ENCODE results near the gene RCHY1. TPM values are rescaled to one million over a fixed set of nuclear protein-coding genes. Genes with fewer than 3 reads are reported as not detected.
"Not testable (repeated sequence)": the region's sequence is repeated elsewhere in the genome, so short reads cannot be mapped to it uniquely, and the experiment has no call there.

Gene RCHY1
- total RNA-seq, 1 donor from 2014 or later = 39.3 TPM

DNA sequence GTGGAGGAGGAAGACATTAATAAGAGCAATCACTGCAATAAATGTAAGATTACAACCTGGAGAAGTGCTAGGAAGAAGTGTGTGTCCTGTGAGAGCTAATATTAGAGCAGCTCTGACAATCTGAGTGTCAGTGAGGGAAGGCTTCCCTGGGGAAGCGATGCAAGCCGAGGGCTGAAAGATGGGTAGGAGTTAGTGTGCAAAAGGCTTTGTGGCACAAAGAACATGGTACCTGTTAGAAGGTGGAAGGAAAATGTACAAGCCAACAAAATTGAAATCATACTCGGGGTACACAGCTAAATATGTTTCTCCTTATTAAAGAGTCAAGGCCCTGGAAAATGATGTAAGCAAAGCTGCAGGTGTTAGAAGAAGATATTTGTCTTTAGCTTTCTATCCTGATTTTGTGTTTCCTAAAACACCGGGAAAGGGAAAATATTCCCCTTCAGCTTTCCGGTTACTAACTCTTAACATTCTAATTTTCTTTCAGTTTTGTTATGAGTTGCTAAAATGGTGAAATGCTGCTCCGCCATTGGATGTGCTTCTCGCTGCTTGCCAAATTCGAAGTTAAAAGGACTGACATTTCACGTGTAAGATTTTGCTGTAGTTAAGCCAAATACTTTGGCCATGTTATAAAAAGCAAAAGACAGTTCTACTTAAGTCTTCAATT lies 878 bp upstream of the RCHY1 start:
- DNase-seq = no peak

- DNase-seq = no peak
Observed at GRCh38 chr4:75513526-75514130, 575 bp downstream of the RCHY1 start.

DNA sequence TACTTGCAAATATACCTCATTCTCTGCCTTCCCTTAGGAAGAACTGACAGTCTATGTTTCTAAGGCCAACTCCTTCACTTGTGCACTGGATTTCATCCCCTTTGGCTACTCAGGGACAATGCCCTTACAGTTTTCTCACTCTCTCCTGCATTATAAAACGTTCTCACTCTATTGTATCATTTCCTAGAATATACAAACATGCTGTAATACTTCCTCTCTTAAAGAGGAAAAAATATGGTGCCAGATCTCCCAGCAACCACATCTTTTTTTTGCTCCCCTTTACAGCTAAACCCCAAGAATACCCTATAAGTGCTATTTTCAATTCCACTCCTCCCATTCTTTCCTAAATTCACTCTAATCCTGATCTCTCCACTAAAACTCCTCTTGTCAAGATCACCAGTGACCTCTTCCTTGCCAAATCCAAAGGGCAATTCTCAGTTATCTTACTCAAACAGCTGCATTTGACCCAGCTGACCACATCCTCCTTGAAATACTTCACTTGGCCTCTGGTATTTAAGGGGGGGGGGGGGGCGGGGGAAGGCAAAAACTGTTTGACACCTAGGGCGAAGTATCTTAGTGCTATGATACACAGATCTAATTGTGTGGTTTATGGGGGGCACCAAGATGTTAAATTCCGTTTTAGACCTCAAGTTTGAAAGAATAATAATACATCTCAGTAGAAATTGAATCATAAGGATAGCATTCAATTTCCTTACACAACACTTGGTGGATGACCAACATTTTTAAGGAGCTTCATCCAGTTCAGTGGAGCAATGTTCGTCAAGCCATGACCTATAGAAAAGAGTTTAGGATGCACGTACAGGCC lies 1.6 kb downstream of the RCHY1 start:
- DNase-seq = no peak

- DNase-seq = no peak
Observed at GRCh38 chr4:75511841-75512240, 2.4 kb downstream of the RCHY1 start.

DNA sequence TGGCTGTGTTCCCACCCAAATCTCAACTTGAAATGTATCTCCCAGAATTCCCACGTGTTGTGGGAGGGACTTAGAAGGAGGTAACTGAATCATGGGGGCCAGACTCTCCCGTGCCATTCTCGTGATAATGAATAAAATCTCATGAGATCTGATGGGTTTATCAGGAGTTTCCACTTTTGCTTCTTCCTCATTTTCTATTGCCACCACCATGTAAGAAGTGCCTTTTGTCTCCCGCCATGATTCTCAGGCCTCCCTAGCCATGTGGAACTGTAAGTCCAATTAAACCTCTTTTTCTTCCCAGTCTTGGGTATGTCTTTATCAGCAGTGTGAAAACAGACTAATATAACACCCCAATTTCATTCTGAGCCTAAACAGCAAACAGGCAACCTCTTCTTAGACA lies 4.6 kb downstream of the RCHY1 start:
- DNase-seq = not testable (repeated sequence)

- no peak for DNase-seq
Observed at GRCh38 chr4:75505630-75506029, 8.6 kb downstream of the RCHY1 start.

- DNase-seq = no peak
Observed at GRCh38 chr4:75502671-75503070, 11.5 kb downstream of the RCHY1 start.

DNA sequence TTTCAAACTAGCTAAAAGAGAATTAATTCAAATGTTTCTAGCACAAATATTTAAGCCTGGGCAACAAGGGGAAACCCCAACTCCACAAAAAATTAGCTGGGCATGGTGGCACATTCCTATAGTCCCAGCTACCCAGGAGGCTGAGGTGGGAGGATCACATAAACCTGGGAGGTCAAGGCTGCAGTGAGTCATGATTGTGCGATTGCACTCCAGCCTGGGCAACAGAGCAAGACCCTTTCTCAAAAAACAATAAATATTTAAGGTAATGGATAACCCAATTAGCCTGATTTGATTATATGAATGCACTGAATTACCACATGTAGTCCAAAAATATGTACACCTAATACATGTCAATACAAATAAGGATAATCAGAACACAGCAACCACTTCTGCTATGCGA lies 14.3 kb downstream of the RCHY1 start:
- no peak for DNase-seq

DNA sequence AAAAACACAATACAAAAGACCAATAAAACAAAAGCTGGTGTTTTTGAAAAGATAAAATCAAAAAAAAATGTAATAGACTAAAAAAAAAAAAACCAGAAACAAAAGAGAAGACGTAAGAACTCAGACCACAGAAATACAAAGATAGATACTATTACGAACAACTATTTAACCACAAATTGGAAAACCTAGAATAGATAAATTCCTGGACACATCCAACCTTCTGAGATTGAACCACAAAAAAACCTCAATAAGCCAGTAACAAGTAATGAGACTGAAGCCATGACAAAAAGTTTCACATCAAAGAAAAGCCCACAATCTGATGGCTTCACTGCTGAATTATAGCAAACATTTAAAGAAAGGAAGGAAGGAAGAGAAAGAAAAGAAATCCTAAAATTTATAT lies 16.2 kb downstream of the RCHY1 start:
- DNase-seq = no peak

DNA sequence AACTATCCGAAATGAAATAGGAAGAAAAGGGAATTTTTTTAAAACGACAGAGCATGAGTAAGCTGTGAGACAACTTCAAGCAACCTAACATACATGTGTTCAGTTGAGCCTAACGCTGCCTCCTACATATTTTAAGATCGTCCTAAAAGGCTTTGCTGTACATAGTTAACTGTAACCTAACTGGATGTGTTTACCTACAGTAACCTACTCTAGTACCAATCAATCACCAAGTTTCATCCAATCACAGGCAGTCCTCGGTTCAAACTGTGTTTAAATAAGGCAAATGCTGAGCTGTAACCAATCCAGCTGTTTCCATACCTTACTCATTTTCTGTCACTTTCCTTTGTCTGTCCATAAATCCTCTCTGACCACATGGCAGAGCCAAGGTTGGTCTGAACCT lies 17.1 kb downstream of the RCHY1 start:
- DNase-seq = no peak

GRCh38 chr4:75496406-75496805 lies 17.8 kb downstream of the RCHY1 start:
- no peak for DNase-seq

DNA sequence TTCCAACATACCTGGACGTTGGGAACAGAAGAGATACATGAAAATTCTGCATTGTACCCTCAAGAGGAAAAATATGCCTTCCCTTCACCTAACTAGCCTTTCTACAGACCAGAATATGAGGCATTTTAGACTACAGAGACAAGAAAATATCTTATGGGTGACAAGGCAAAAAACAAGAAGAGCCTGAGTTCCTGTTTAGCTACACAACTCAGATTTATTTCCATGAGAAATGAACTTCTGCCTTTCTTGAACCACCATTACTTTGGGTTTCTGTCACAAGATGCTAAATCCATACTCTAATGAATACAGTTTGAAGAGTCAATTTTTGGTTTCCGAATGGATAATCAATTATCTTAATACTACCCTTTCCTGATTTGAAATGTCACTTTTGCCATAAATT lies 18.7 kb downstream of the RCHY1 start:
- DNase-seq = no peak

- no peak for DNase-seq
Observed at GRCh38 chr4:75494563-75494962, 19.6 kb downstream of the RCHY1 start.

- no peak for DNase-seq
Observed at GRCh38 chr4:75490155-75490554, 24.0 kb downstream of the RCHY1 start.

GRCh38 chr4:75484190-75484589 lies 30.0 kb downstream of the RCHY1 start:
- DNase-seq = no peak

- DNase-seq = no peak
Observed at GRCh38 chr4:75477201-75477600, 37.0 kb downstream of the RCHY1 start.

DNA sequence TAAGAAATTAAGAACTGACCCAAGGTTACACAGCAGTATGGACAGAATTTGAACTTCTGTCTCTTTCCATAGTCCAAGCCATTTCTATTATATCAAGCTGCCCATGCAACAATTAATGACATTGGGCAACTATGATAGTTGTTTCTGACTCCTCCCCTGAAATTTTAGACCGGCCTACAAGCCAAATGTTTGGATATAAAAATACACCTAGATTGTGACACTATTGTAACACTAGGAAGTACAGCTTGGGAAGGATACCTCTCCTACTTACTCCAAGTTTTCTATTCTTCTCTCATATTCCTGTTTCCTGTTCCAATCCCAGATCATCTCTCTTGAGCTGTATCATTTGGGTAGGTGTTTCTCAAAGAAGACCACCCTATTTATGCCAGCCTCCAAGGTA lies 43.5 kb downstream of the RCHY1 start:
- DNase-seq = no peak

DNA sequence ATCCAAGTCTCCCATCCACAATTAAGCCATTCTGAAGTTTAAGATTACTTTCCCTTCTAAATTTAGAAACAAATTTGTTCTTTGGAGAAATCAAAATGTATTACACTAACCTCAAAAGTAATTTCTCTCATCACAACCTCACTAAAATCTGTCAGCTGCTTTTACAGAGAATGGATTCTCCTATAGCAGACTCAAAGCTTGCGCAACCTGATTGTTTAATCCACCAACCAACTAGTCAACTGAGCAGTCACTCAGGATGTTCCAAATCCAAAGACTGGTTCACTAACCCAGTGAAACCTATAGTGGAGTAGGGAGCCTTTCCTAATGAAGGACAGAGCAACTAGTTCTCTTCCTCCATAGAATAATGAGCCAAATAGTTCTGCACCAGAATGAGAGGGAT lies 44.3 kb downstream of the RCHY1 start:
- no peak for DNase-seq

DNA sequence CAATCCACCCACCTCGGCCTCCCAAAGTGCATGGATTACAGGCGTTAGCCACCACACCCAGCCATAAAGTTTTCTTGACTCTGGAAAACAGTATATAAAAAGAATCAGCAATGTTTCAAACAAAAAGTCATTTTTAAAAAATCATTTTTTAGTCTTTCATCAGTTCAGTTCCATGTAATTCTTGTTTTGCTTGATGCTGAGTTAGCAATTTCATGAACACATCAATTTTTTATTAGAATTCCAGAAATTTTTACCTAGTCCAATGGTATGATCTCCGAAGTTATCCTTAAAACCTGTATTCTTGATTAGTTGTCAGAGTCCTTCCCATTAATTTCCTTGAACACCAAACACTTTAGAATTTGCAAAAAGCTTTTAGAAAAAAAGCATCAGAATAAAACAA lies 56.8 kb downstream of the RCHY1 start:
- no peak for DNase-seq

- DNase-seq = no peak
Observed at GRCh38 chr4:75434105-75434504, 80.1 kb downstream of the RCHY1 start.

GRCh38 chr4:75432683-75433082 lies 81.5 kb downstream of the RCHY1 start:
- no peak for DNase-seq

GRCh38 chr4:75429208-75429607 lies 85.0 kb downstream of the RCHY1 start:
- no peak for DNase-seq

Measured in skin of body (tissue), 2 donors.